H1 (cell line): ENCODE measurements around the gene CERKL. TPM values are rescaled to one million over a fixed set of nuclear protein-coding genes. Genes with fewer than 3 reads are reported as not detected.

ENCODE experiments used
- CTCF ChIA-PET: fragments of 300-600 bp; sonication (Branson Sonifier 250); formaldehyde crosslinking; loops from one replicate; lab custom pipeline; 2021; ENCODE audit not compliant: partially characterized antibody; lab: Charles Lee
- POLR2A ChIA-PET: fragments of 300-600 bp; sonication (Branson Sonifier 250); formaldehyde crosslinking; loops from one replicate; lab custom pipeline; 2021; ENCODE audit warnings: inconsistent platforms; ENCODE audit not compliant: partially characterized antibody; lab: Charles Lee
- DNase-seq, 2 experiments: peaks; one replicate each; pipeline versions ENCODE4 v3.0.0 to v3.0.0-alpha.2; 2010 to 2022; ENCODE audit warnings: low spot score in 2 of 2, low read depth in 1 of 2, mixed read lengths in 1 of 2
- FAIRE-seq: peaks from 2 replicates; lab custom pipeline; 2011; peaks lifted over from hg19 to GRCh38; lab: Jason Lieb, UNC
- H2AFZ ChIP-seq: 2 replicates; pipeline ENCODE4 v1.8.1; 2012; ENCODE audit warnings: low read length, inconsistent platforms
- H2AK5ac ChIP-seq: 2 replicates; pipeline ENCODE4 v1.6.1; 2013; ENCODE audit warnings: low read depth, low read length
- H2BK120ac ChIP-seq: replicated peaks from 2 replicates; pipeline ENCODE3; 2013; ENCODE audit warnings: low read depth, low read length, inconsistent platforms
- H2BK12ac ChIP-seq: 2 replicates; pipeline ENCODE4 v1.6.1; 2013; ENCODE audit warnings: low read depth, low read length
- H2BK15ac ChIP-seq: 2 replicates; pipeline ENCODE4 v1.6.1; 2013; ENCODE audit warnings: low read length
- H2BK20ac ChIP-seq: 2 replicates; pipeline ENCODE4 v1.6.1; 2013; ENCODE audit warnings: low read length
- H2BK5ac ChIP-seq: 2 replicates; pipeline ENCODE4 v1.6.1; 2013; ENCODE audit warnings: low read depth, low read length
- H3K14ac ChIP-seq: 2 replicates; pipeline ENCODE4 v1.6.1; 2013; ENCODE audit warnings: inconsistent platforms; ENCODE audit not compliant: insufficient read length
- H3K18ac ChIP-seq: 2 replicates; pipeline ENCODE4 v1.6.1; 2013; ENCODE audit warnings: low read length; ENCODE audit errors: extremely low read depth
- H3K23ac ChIP-seq: 2 replicates; pipeline ENCODE4 v1.6.1; 2013; ENCODE audit warnings: inconsistent platforms; ENCODE audit not compliant: insufficient read length
- H3K23me2 ChIP-seq: 2 replicates; pipeline ENCODE4 v1.6.1; 2013; ENCODE audit warnings: low read depth, low read length
- H3K27ac ChIP-seq: 2 replicates; pipeline ENCODE4 v1.6.1; 2011; ENCODE audit warnings: low read depth, low read length, inconsistent platforms
- H3K27me3 ChIP-seq, 4 experiments: replicated peaks in 1 of 4; 1 replicate in 1 of 4; 2 replicates in 3 of 4; pipeline versions ENCODE4 v1.6.1 to v1.8.1; 2011 to 2013; ENCODE audit warnings: low read length in 3 of 4, mild to moderate bottlenecking in 3 of 4, inconsistent platforms in 2 of 4, mixed read lengths in 2 of 4, moderate library complexity in 1 of 4; ENCODE audit not compliant: control insufficient read depth in 3 of 4, insufficient read depth in 3 of 4; ENCODE audit errors: extremely low read depth in 1 of 4
- H3K36me3 ChIP-seq, 4 experiments: 2 replicates each; pipeline versions ENCODE4 v1.6.1 to v1.8.1; 2011 to 2013; ENCODE audit warnings: mild to moderate bottlenecking in 4 of 4, low read length in 3 of 4, moderate library complexity in 2 of 4, control low read depth in 1 of 4, inconsistent platforms in 1 of 4; ENCODE audit not compliant: insufficient read depth in 4 of 4, control insufficient read depth in 2 of 4
- H3K4ac ChIP-seq: replicated peaks from 2 replicates; pipeline ENCODE3; 2013; ENCODE audit warnings: low read length, low read depth, mixed read lengths, inconsistent platforms; ENCODE audit not compliant: insufficient read length
- H3K4me1 ChIP-seq, 4 experiments: replicated peaks in 1 of 4; 1 replicate in 1 of 4; 2 replicates in 3 of 4; pipeline versions ENCODE4 v1.6.1 to v1.8.1; 2011 to 2013; ENCODE audit warnings: low read length in 3 of 4, inconsistent platforms in 2 of 4, mixed read lengths in 1 of 4; ENCODE audit not compliant: insufficient read depth in 4 of 4, control insufficient read depth in 3 of 4
- H3K4me2 ChIP-seq, 2 experiments: 2 replicates each; pipeline versions ENCODE4 v1.6.1 to v1.8.1; 2011 to 2013; ENCODE audit warnings: low read depth in 2 of 2, low read length in 2 of 2, control low read depth in 1 of 2, inconsistent platforms in 1 of 2, mild to moderate bottlenecking in 1 of 2; ENCODE audit not compliant: insufficient read depth in 1 of 2
- H3K4me3 ChIP-seq, 4 experiments: fragments of 200-600, 300-600 bp in 1 of 4; sonication (generic), shearing (Covaris generic), sonication (Bioruptor Twin) in 1 of 4; 2 replicates each; pipeline versions ENCODE4 v1.5.1 to v1.8.1; 2011 to 2016; ENCODE audit warnings: low read length in 4 of 4, low read depth in 3 of 4, control low read depth in 2 of 4, inconsistent platforms in 2 of 4, mild to moderate bottlenecking in 2 of 4, mixed read lengths in 1 of 4, moderate library complexity in 1 of 4; ENCODE audit not compliant: insufficient read depth in 2 of 4; ENCODE audit errors: extremely low read depth in 1 of 4
- H3K56ac ChIP-seq: replicated peaks from 2 replicates; pipeline ENCODE3; 2013; ENCODE audit warnings: low read depth, mild to moderate bottlenecking, mixed read lengths, low read length, inconsistent platforms; ENCODE audit not compliant: insufficient read length
- H3K79me1 ChIP-seq: 2 replicates; pipeline ENCODE4 v1.6.1; 2013; ENCODE audit warnings: low read depth, low read length, control low read depth
- H3K79me2 ChIP-seq, 2 experiments: 2 replicates each; pipeline versions ENCODE4 v1.6.1 to v1.8.1; 2012 to 2013; ENCODE audit warnings: low read length in 2 of 2, mild to moderate bottlenecking in 2 of 2, inconsistent platforms in 1 of 2; ENCODE audit not compliant: insufficient read depth in 2 of 2, control insufficient read depth in 1 of 2
- H3K9ac ChIP-seq, 4 experiments: replicated peaks in 1 of 4; 1 replicate in 1 of 4; 2 replicates in 3 of 4; pipeline versions ENCODE4 v1.6.1 to v1.8.1; 2011 to 2013; ENCODE audit warnings: low read depth in 3 of 4, low read length in 3 of 4, control low read depth in 2 of 4, mild to moderate bottlenecking in 2 of 4, moderate library complexity in 2 of 4, inconsistent platforms in 1 of 4; ENCODE audit errors: extremely low read depth in 1 of 4
- H3K9me3 ChIP-seq, 2 experiments: 2 replicates each; pipeline versions ENCODE4 v1.6.1 to v1.8.1; 2012 to 2013; ENCODE audit warnings: mild to moderate bottlenecking in 2 of 2, moderate library complexity in 2 of 2, control low read depth in 1 of 2, inconsistent platforms in 1 of 2, low read depth in 1 of 2, low read length in 1 of 2, mixed read lengths in 1 of 2; ENCODE audit not compliant: insufficient read depth in 2 of 2
- H4K20me1 ChIP-seq, 2 experiments: replicated peaks in 1 of 2; 2 replicates each; pipeline versions ENCODE3 to v1.8.1; 2011 to 2013; ENCODE audit warnings: inconsistent platforms in 2 of 2, low read length in 2 of 2, mild to moderate bottlenecking in 1 of 2; ENCODE audit not compliant: insufficient read depth in 2 of 2, control insufficient read depth in 1 of 2
- H4K5ac ChIP-seq: 2 replicates; pipeline ENCODE4 v1.6.1; 2013; ENCODE audit warnings: low read length, low read depth, mixed read lengths, inconsistent platforms; ENCODE audit not compliant: insufficient read length
- H4K8ac ChIP-seq: 2 replicates; pipeline ENCODE4 v1.8.0; 2013; ENCODE audit warnings: mild to moderate bottlenecking, moderate library complexity, low read length, inconsistent platforms; ENCODE audit not compliant: insufficient read depth; ENCODE audit errors: extremely low read depth
- H4K91ac ChIP-seq: replicated peaks from 2 replicates; pipeline ENCODE3; 2013; ENCODE audit warnings: low read length, mixed read lengths, inconsistent platforms; ENCODE audit not compliant: insufficient read length
- TEAD4 ChIP-seq: IDR thresholded peaks from 2 replicates; pipeline ENCODE4 v1.6.1; 2012; ENCODE audit warnings: low read depth, low read length, inconsistent platforms, mixed read lengths
- WGBS, 2 experiments: shearing (Covaris generic) in 1 of 2; methylation state at CpG; one replicate each; pipeline versions ENCODE4 v1.1.6 to v1.1.7; 2013 to 2015; ENCODE audit warnings: low lambda C conversion rate in 2 of 2, mixed read lengths in 2 of 2, inconsistent platforms in 1 of 2, low coverage in 1 of 2, missing lambda C conversion rate in 1 of 2; ENCODE audit not compliant: insufficient replicate concordance in 2 of 2, insufficient coverage in 1 of 2, insufficient read length in 1 of 2; ENCODE audit errors: extremely low coverage in 1 of 2, missing lambda C conversion rate in 1 of 2; 5-methylcytosine and 5-hydroxymethylcytosine counted together
- polyA plus RNA-seq, 7 experiments: library from polyadenylated mRNA; depleted of rRNA in 3 of 7; stranded (reverse) in 5 of 7; unstranded in 2 of 7; fragments of >200 nt in 5 of 7; fragments of 200-250 nt in 2 of 7; gene quantifications; 1 replicate in 5 of 7; 2 replicates in 1 of 7; 4 replicates in 1 of 7; pipeline versions ENCODE4 v1.2.1 to v1.2.3, GENCODE V29; 2011 to 2013; ENCODE audit warnings: missing spikeins in 2 of 7, mixed read lengths in 2 of 7
- total RNA-seq: library from RNA; stranded (reverse); fragmentation: NEBNext Ultra II Directional; extraction: Animal tissue kit (Norgen Biotek cat#: 25700); gene quantifications from 2 replicates; pipeline ENCODE4 v1.2.1, GENCODE V29; 2021

Gene CERKL
- total and polyA plus RNA-seq, 2 of the 8 experiments (the other 6 are each of a cell fraction or from before 2014, with no cell fraction given), result 0.05 TPM; not detected in 1

DNA sequence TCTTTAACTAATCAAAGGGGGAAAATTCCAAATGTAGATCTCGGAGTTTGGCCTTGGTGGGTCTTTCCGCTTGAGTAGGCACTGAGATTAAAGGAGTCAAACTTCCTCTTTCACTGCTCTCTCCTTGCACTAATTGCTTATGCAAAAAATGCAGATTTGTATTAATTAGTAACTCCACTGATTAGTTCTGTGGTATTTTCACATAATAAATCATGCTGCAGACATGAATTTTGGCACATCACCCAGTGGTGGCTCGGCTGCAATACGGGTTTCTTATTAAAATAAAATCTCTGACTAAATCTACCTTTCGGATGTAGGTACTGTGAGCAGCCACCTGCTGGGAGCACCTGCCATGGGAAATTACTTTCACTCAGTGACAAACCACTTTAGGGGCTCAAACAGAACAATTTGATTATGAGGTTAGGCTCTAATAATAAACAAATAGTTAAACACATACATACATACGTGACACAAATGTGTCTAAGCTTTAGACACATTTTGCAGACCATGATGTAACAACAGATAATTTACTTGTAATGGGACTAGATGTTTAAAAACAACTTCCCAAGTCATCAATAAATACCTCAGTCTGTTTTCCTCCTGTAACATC lies 29.8 kb upstream of the CERKL start:
- peaks cover 37 to 60% (median 49%) of the 10 kb centered on the region in 4 experiments for H3K27me3 ChIP-seq
- POLR2A ChIA-PET, result no interaction called here
- H3K79me1 ChIP-seq, result no peaks in the 10 kb centered on the region
- 72% methylated on average over 6 of the region's 6 CpGs; no CpG with 5 or more reads in 1 of the 2 experiments for WGBS, 2 experiments
- H3K9me3 ChIP-seq, result no peaks in the 10 kb centered on the region
- H2AFZ ChIP-seq, result no peak overlapping the region
- no peak for DNase-seq
- no peak overlapping the region for H2BK120ac ChIP-seq
- no peak overlapping the region for H3K4me3 ChIP-seq
- no peaks in the 10 kb centered on the region for H3K36me3 ChIP-seq
- H3K18ac ChIP-seq, result no peak overlapping the region
- H2BK5ac ChIP-seq, result no peak overlapping the region
- no peak overlapping the region for H2BK15ac ChIP-seq
- H3K79me2 ChIP-seq, result no peaks in the 10 kb centered on the region
- no peak for FAIRE-seq
- H3K4me2 ChIP-seq, result no peak overlapping the region
- H3K14ac ChIP-seq, result no peak overlapping the region
- no peak for TF ChIP-seq TEAD4
- no peak overlapping the region for H4K8ac ChIP-seq
- H3K4ac ChIP-seq, result no peak overlapping the region
- H3K27ac ChIP-seq, result no peak overlapping the region
- H3K4me1 ChIP-seq, result peaks cover 8 to 29% (median 13%) of the 10 kb centered on the region in 4 experiments
- no peak overlapping the region for H2BK12ac ChIP-seq
- H3K56ac ChIP-seq, result no peak overlapping the region
- no peak overlapping the region for H3K9ac ChIP-seq
- CTCF ChIA-PET, result interaction anchor here (1.3 to 2.1 kb wide), 2 partner anchors 9 to 114 kb away, joined by 4 to 7 read pairs; no protein-coding TSS in a partner anchor
- no peak overlapping the region for H2AK5ac ChIP-seq
- H2BK20ac ChIP-seq, result no peak overlapping the region
- peaks cover 5 to 20% of the 10 kb centered on the region in 2 experiments for H4K20me1 ChIP-seq
- peaks cover 6% of the 10 kb centered on the region; the same call in 1 of the 2 replicates for H3K23me2 ChIP-seq
- H4K91ac ChIP-seq, result no peak overlapping the region
- H3K23ac ChIP-seq, result no peak overlapping the region
- no peak overlapping the region for H4K5ac ChIP-seq
